ENCODE results near the gene TGFBR3L. TPM values are rescaled to one million over a fixed set of nuclear protein-coding genes. Genes with fewer than 3 reads are reported as not detected.

The TGFBR3L gene
- total RNA-seq, 4 donors from 2014 or later: 1.5 to 3.7 (median 2.1) TPM; not detected in 1

DNA sequence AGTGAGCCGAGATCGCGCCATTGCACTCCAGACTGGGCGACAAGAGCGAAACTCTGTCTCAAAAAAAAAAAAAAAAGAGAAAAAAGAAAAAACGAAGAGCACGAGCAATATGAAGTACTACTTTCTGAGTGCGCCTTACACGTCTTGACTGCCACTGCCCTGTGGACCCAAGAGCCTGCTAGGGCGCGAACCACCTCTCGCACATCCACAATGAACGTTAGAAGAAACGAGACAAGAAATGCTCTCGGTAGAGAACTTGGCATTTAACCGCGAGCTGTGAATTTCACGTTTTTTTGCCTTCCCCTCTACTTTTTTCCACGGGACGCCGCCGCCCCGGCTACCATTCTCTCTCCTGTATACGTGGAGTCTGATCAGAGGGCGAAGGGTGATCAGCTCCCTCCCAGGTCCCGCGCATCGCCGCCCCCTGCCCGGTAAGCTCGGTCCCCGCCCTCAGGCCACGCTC is 28.4 kb downstream of the TGFBR3L start:
- intact Hi-C loops (cut with DNase I; ENCODE audit: low total_unique reads): loop anchor here (1.0 kb wide), 1 partner anchor 16 kb away; no protein-coding TSS in a partner anchor
- TF ChIP-seq POLR2A (IDR thresholded peaks at IDR 0.05): no peak
- TF ChIP-seq, protein P1, sequence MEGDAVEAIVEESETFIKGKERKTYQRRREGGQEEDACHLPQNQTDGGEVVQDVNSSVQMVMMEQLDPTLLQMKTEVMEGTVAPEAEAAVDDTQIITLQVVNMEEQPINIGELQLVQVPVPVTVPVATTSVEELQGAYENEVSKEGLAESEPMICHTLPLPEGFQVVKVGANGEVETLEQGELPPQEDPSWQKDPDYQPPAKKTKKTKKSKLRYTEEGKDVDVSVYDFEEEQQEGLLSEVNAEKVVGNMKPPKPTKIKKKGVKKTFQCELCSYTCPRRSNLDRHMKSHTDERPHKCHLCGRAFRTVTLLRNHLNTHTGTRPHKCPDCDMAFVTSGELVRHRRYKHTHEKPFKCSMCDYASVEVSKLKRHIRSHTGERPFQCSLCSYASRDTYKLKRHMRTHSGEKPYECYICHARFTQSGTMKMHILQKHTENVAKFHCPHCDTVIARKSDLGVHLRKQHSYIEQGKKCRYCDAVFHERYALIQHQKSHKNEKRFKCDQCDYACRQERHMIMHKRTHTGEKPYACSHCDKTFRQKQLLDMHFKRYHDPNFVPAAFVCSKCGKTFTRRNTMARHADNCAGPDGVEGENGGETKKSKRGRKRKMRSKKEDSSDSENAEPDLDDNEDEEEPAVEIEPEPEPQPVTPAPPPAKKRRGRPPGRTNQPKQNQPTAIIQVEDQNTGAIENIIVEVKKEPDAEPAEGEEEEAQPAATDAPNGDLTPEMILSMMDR (IDR thresholded peaks at IDR 0.05): no peak
- H3K4me3 ChIP-seq (ENCODE audit: low read depth, poor library complexity, severe bottlenecking): peak overlapping the region; percentile 95
- 3 to 4% methylated on average over 33 of the region's 33 CpGs for WGBS, 2 donors
- no peak for DNase-seq (ENCODE audit: low spot score in 2 of 2)

DNA sequence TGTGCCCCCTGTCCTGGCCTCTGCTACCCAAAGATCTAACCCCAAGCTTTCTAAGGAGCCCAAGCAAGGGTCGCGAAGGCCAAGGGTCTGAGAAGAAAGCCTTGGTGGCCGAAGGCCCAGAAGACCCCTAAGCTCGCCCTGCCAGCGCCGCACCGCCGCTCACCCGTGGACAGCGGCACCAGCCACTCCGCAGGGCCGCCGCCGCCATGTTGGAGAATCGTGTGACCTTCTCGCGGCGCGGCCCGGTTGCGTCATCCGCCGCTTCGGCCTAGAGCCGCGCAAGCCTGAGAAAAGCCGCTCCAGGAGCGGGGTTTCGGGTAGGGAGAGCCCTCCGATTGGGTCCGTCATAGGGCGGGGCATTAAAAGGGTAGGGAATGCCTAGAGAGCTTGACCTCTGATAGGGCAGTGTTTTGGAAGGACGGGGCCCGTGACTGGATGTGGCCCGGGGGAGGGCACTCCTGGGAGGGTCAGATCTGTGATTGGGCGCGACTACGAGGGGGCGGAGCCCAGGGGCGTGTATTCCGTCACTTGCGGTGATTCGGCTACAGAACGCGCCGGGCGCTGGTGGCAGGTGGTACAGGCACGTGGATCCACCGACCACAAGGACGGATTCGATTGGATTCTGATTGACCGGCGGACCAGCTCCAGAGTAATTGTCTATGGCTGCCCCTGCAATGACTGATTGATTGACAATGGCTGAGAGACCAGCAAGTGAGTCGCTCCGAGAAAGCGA is 29.0 kb downstream of the TGFBR3L start, which contains the start of gene TIMM44:
Gene TIMM44, minus strand, starts transcription at position 223 of the 733 bp plus-strand sequence. Its CDS starts 15 bp downstream, at position 208.
- intact Hi-C loops (cut with DNase I; ENCODE audit: low total_unique reads): no loop called here
- peak within 1 kb of the TSS; percentile 95 for H3K4me3 ChIP-seq (ENCODE audit: low read depth, poor library complexity, severe bottlenecking)
- DNase-seq (ENCODE audit: low spot score in 2 of 2): peak; percentile 99 to 100
- WGBS, 2 donors: 0% methylated on average over 38 to 46 of the region's 56 CpGs
- TF ChIP-seq, protein P1 (IDR thresholded peaks at IDR 0.05): no peak
- TF ChIP-seq POLR2A (IDR thresholded peaks at IDR 0.05): peak in 1 of 2 donors; percentile 32

DNA sequence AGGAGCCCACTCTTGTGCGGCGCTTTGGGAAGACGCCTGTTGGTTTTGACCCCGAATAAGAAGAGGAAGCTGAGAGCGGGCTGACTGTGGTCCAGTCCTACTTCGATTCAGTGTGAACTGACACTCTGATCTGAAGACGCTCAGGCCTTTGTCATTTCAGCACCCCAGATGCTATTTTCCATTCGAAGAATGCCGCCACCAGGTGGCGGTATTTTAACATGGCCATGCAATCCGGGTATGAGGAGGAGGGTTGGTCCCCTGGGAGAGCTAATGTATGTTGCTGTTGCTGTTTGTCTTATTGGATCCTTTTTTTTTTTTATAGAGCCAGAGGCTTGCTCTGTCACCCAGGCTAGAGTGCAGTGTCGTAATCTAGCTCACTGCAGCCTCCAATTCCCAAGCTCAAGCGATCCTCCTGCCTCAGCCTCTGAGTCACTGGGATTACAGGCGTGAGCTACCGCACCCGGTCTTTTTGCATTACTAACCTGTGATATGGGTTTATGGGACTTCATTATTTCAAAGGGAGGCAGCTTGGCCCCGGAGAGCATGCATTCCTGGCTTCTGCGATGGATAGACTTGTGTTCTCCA is 29.6 kb downstream of the TGFBR3L start:
- DNase-seq (ENCODE audit: low spot score in 2 of 2): peak; percentile 88 to 97
- 27 to 28% methylated on average over 18 of the region's 18 CpGs for WGBS, 2 donors
- H3K4me3 ChIP-seq (ENCODE audit: low read depth, poor library complexity, severe bottlenecking): peak overlapping the region; percentile 38
- intact Hi-C loops (cut with DNase I; ENCODE audit: low total_unique reads): no loop called here
- TF ChIP-seq, protein P1 (IDR thresholded peaks at IDR 0.05): peak in 1 of 3 donors; percentile 73
- no peak for TF ChIP-seq POLR2A (IDR thresholded peaks at IDR 0.05)

DNA sequence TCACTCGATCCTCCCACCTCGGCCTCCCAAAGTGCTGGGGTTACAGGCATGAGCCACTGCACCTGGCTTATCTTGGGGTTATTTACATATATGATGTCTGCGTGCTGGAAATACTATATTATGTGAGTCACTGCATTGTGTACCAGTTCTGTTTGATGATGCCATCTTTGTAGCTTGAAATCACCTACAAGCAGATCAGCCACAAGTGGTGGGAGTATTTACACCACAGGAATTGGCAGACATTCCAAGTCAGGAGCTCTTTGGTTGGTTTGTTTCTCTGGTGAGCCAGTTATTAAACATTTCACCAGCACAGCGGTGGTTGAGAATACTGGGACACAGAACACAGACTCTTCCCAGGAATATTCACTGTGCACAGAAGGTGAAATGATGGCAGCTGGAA is 33.3 kb downstream of the TGFBR3L start:
- TF ChIP-seq POLR2A (IDR thresholded peaks at IDR 0.05): no peak
- TF ChIP-seq, protein P1 (IDR thresholded peaks at IDR 0.05): no peak
- 86 to 88% methylated on average over 4 of the region's 4 CpGs for WGBS, 2 donors
- H3K4me3 ChIP-seq (ENCODE audit: low read depth, poor library complexity, severe bottlenecking): no peak overlapping the region
- intact Hi-C loops (cut with DNase I; ENCODE audit: low total_unique reads): no loop called here
- no peak for DNase-seq (ENCODE audit: low spot score in 2 of 2)

DNA sequence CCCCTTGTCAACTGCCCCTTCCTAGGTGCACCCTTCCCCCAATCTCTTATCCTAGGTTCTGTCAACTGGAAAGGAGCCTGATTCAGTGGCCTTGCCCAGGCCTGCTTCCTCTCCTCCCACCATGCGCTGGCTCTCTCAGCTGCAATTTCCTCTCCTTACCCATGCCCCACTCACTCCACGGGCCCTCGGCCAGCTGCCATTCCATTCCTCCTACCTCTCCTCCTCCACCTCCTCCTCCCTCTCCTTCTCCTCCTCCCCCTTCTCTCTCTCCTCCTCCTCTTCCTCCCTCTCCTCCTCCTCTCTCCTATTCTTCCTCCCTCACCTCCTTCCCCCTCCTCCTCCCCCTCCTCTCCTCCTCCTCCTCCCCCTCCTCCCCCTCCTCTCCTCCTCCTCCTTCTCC is 38.4 kb downstream of the TGFBR3L start:
- WGBS, 2 donors: 12 to 20% methylated on average over 3 of the region's 3 CpGs
- intact Hi-C loops (cut with DNase I; ENCODE audit: low total_unique reads): no loop called here
- DNase-seq (ENCODE audit: low spot score in 2 of 2): no peak
- TF ChIP-seq POLR2A (IDR thresholded peaks at IDR 0.05): no peak
- TF ChIP-seq, protein P1 (IDR thresholded peaks at IDR 0.05): no peak
- no peak overlapping the region for H3K4me3 ChIP-seq (ENCODE audit: low read depth, poor library complexity, severe bottlenecking)
